OCI-LY1 (cell line): ENCODE results near the gene NRK.

Experiments
- CTCF ChIP-seq: fragments of 200-600 bp; sonication (generic), shearing (Covaris generic); IDR thresholded peaks from 2 replicates; pipeline ENCODE4 v1.5.1; 2017; ENCODE audit warnings: mild to moderate bottlenecking, antibody characterized with exemption, low read length, moderate library complexity, mixed read lengths
- EZH2 ChIP-seq: fragments of 200-600 bp; sonication (generic), shearing (Covaris generic); IDR thresholded peaks from 2 replicates; pipeline ENCODE4 v1.8.0; 2017; ENCODE audit warnings: borderline replicate concordance, mixed run types, mild to moderate bottlenecking, antibody characterized with exemption, low read length, moderate library complexity, mixed read lengths

- TF ChIP-seq CTCF (no peak), EZH2 (no peak)
These were observed 177.9 kb downstream of the NRK start for GRCh38 chrX:106000203-106000602.
